ENCODE results near the gene APOBEC4. TPM values are rescaled to one million over a fixed set of nuclear protein-coding genes. Genes with fewer than 3 reads are reported as not detected.

The APOBEC4 gene
- total and polyA plus RNA-seq, 2 donors from 2014 or later, result not detected

DNA sequence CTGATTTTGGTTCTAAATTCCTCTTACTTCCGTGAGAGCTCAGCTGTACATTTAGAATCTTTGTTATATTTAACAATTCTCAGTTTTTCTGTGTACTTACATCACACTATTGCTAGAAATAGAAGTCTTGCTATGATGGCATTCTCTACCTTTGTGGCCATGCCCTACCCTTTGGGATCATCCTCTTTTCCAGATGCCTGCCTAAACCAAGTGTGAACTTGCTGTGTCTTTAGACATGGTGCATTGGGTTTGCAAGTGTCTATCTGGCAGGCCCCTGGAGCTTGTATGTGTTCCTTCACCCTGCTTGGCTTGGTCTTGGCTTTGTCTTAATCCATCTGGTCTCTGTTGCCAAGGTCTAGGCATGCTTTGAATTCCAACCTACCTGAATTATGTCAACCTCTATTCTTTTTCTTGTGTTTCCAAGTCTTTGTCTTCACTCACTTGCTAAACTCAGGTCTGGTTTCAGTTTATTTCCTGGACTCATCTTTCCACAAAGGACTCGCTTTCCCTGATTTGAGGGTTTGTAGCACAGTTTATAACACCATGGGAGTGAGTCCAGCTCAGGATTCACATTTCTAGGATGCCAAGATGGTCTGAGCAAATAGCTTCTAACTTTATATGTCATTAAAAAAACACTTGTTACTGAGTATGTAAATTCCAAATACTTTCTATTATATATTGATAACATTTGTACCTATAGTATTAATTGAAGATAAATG, 20.6 kb upstream of the APOBEC4 start:
- Histone ChIP-seq H3K27ac (ENCODE audit: low read depth in 2 of 2, low read length in 2 of 2) (no peak overlapping the region), H3K36me3 (ENCODE audit: control insufficient read depth in 2 of 3, insufficient read depth in 3 of 3, low read length in 3 of 3) (no peaks in the 10 kb centered on the region), H3K4me1 (ENCODE audit: control insufficient read depth in 2 of 3, insufficient read depth in 2 of 3, low read depth in 1 of 3, low read length in 3 of 3) (no peaks in the 10 kb centered on the region), H3K9me3 (ENCODE audit: control insufficient read depth in 2 of 3, insufficient read depth in 1 of 3, low read length in 3 of 3) (no peaks in the 10 kb centered on the region), H3K27me3 (ENCODE audit: control insufficient read depth, insufficient read depth, low read length) (no peaks in the 10 kb centered on the region), H3K4me3 (ENCODE audit: low read length in 3 of 3) (no peak overlapping the region), H3K9ac (ENCODE audit: low read length in 3 of 3) (no peak overlapping the region)
- FAIRE-seq (no peak), DNase-seq (no peak)
- TF ChIP-seq, protein P1, sequence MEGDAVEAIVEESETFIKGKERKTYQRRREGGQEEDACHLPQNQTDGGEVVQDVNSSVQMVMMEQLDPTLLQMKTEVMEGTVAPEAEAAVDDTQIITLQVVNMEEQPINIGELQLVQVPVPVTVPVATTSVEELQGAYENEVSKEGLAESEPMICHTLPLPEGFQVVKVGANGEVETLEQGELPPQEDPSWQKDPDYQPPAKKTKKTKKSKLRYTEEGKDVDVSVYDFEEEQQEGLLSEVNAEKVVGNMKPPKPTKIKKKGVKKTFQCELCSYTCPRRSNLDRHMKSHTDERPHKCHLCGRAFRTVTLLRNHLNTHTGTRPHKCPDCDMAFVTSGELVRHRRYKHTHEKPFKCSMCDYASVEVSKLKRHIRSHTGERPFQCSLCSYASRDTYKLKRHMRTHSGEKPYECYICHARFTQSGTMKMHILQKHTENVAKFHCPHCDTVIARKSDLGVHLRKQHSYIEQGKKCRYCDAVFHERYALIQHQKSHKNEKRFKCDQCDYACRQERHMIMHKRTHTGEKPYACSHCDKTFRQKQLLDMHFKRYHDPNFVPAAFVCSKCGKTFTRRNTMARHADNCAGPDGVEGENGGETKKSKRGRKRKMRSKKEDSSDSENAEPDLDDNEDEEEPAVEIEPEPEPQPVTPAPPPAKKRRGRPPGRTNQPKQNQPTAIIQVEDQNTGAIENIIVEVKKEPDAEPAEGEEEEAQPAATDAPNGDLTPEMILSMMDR (IDR thresholded peaks at IDR 0.05; ENCODE audit: borderline replicate concordance, extremely low read depth, insufficient read depth), result no peak
- intact Hi-C loops (cut with DNase I), result no loop called here

DNA sequence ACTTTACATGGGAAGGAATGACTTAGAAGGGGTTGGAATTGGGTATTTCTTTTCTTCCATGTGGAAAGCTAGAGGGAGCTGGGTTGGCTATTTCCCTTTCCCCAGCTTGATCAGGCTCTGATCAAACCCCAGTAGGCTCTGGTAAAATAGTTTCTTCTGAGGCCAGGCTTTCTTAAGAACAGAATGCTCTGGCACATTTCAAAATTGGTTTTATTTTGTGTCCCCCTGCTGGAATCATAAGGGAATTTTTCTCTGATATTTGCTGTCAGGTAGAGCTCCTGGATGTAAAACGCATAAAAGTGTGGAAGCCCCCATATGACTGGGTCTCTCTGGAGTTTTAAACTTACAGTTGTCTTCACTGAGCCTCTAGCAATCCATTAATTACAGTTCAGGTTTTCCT, 17.1 kb upstream of the APOBEC4 start:
- Histone ChIP-seq H3K36me3 (ENCODE audit: control insufficient read depth in 2 of 3, insufficient read depth in 3 of 3, low read length in 3 of 3) (no peaks in the 10 kb centered on the region), H3K9ac (ENCODE audit: low read length in 3 of 3) (no peak overlapping the region), H3K9me3 (ENCODE audit: control insufficient read depth in 2 of 3, insufficient read depth in 1 of 3, low read length in 3 of 3) (no peaks in the 10 kb centered on the region), H3K27ac (ENCODE audit: low read depth in 2 of 2, low read length in 2 of 2) (no peak overlapping the region), H3K4me1 (ENCODE audit: control insufficient read depth in 2 of 3, insufficient read depth in 2 of 3, low read depth in 1 of 3, low read length in 3 of 3) (no peaks in the 10 kb centered on the region), H3K4me3 (ENCODE audit: low read length in 3 of 3) (no peak overlapping the region), H3K27me3 (ENCODE audit: control insufficient read depth, insufficient read depth, low read length) (no peaks in the 10 kb centered on the region)
- intact Hi-C loops (cut with DNase I), result no loop called here
- TF ChIP-seq, protein P1 (IDR thresholded peaks at IDR 0.05; ENCODE audit: borderline replicate concordance, extremely low read depth, insufficient read depth), result no peak
- no peak for FAIRE-seq
- no peak for DNase-seq

DNA sequence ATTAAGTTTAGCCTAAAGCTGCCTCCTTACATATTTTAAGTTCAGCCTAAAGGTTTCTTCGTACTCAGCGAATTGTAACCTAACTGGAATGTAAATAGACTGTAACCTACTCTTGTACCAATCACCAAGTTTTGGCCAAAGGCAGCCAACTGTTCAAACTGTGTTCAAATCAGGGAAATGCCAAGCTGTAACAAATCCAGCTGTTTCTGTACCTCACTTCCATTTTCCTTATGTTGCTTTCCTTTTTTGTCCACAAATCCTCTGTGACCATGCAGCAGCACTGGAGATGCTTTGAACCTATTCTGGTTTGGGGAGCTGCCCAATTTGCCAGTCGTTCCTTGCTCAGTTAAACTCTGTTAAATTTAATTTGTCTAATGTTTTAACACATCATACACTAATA, 3.2 kb upstream of the APOBEC4 start:
- Histone ChIP-seq H3K9ac (ENCODE audit: low read length in 3 of 3) (no peak overlapping the region), H3K27me3 (ENCODE audit: control insufficient read depth, insufficient read depth, low read length) (no peaks in the 10 kb centered on the region), H3K27ac (ENCODE audit: low read depth in 2 of 2, low read length in 2 of 2) (no peak overlapping the region), H3K36me3 (ENCODE audit: control insufficient read depth in 2 of 3, insufficient read depth in 3 of 3, low read length in 3 of 3) (no peaks in the 10 kb centered on the region), H3K4me1 (ENCODE audit: control insufficient read depth in 2 of 3, insufficient read depth in 2 of 3, low read depth in 1 of 3, low read length in 3 of 3) (no peaks in the 10 kb centered on the region), H3K9me3 (ENCODE audit: control insufficient read depth in 2 of 3, insufficient read depth in 1 of 3, low read length in 3 of 3) (no peaks in the 10 kb centered on the region), H3K4me3 (ENCODE audit: low read length in 3 of 3) (no peak overlapping the region)
- DNase-seq (no peak), FAIRE-seq (no peak)
- intact Hi-C loops (cut with DNase I), result loop anchor here (5.0 kb wide), 1 partner anchor 256 kb away; no protein-coding TSS in a partner anchor
- TF ChIP-seq, protein P1 (IDR thresholded peaks at IDR 0.05; ENCODE audit: borderline replicate concordance, extremely low read depth, insufficient read depth), result no peak

Data from kidney (tissue), 14 donors.